Measurements from ENCODE around the gene PTPRN. TPM values are rescaled to one million over a fixed set of nuclear protein-coding genes. Genes with fewer than 3 reads are reported as not detected.

Gene PTPRN
- total and polyA plus RNA-seq, 10 of the 15 experiments (the other 5 are each of a cell fraction or from before 2014, with no cell fraction given) = 0.28 to 0.69 TPM; not detected in 8

GRCh38 chr2:219281588-219281987, 27.6 kb downstream of the PTPRN start:
- H3K27ac ChIP-seq (ENCODE audit: control insufficient read depth, insufficient read depth) = no peak overlapping the region
- SMC1A ChIA-PET (ENCODE audit: uncharacterized antibody, unreplicated experiment) = interaction anchor here (0.8 to 8.8 kb wide), 3 partner anchors 12 to 122 kb away, joined by 4 to 96 read pairs (median 6); partner anchors contain the start of genes GLB1L and STK16
- H3K9me3 ChIP-seq (replicated peaks; ENCODE audit: control insufficient read depth, insufficient read depth, low read length) = no peaks in the 10 kb centered on the region
- FAIRE-seq (no peak), DNase-seq (ENCODE audit: low read depth, low spot score) (no peak), ATAC-seq (no peak)
- H3K9ac ChIP-seq (ENCODE audit: control insufficient read depth, insufficient read depth, low read length) = no peak overlapping the region
- no peak overlapping the region for H3K4me3 ChIP-seq
- POLR2A ChIA-PET = interaction anchor here (1.1 to 7.0 kb wide), 4 partner anchors 12 to 106 kb away, joined by 6 to 160 read pairs (median 42); partner anchors contain the start of genes CNPPD1, TUBA4A and TUBA4B
- H3K4me2 ChIP-seq (ENCODE audit: control insufficient read depth, insufficient read depth) = no peak overlapping the region
- BruUV-seq (replicated peaks) = no TSS peak
- H4K20me1 ChIP-seq (ENCODE audit: control insufficient read depth, insufficient read depth) = no peaks in the 10 kb centered on the region
- no peak overlapping the region for H2AFZ ChIP-seq (ENCODE audit: control insufficient read depth, low read depth, low read length)
- no peaks in the 10 kb centered on the region; a peak in 1 of 4 replicates for H3K36me3 ChIP-seq (ENCODE audit: control insufficient read depth in 2 of 2, insufficient read depth in 2 of 2, low read length in 1 of 2)
- 78% methylated on average over 8 of the region's 8 CpGs for WGBS (ENCODE audit: insufficient coverage, insufficient replicate concordance, low lambda C conversion rate, missing lambda C conversion rate)
- H3K27me3 ChIP-seq (replicated peaks in 1 of 2; ENCODE audit: control insufficient read depth in 2 of 2, insufficient read depth in 2 of 2, low read length in 1 of 2) = no peaks in the 10 kb centered on the region
- CTCF ChIA-PET = interaction anchor here (1.2 to 13.5 kb wide), 4 partner anchors 12 to 210 kb away, joined by 4 to 257 read pairs (median 23); partner anchors contain the start of genes GLB1L and STK16
- peaks cover 26% of the 10 kb centered on the region for H3K4me1 ChIP-seq (ENCODE audit: control insufficient read depth, insufficient read depth, low read length)
- peaks cover 6% of the 10 kb centered on the region for H3K79me2 ChIP-seq (ENCODE audit: control insufficient read depth, insufficient read depth, low read length)
- TF ChIP-seq SIX5 (IDR thresholded peaks at IDR 0.05; ENCODE audit: low read depth, low read length, severe bottlenecking) = no peak
- TF ChIP-seq JUNB (IDR thresholded peaks at IDR 0.05) = no peak
- TF ChIP-seq FOS (IDR thresholded peaks at IDR 0.05; ENCODE audit: borderline replicate concordance, extremely low read depth, insufficient read length) = no peak
- TF ChIP-seq RAD21 (IDR thresholded peaks at IDR 0.05; ENCODE audit: insufficient read depth, low read depth, low read length) = no peak
- no peak for TF ChIP-seq USF2 (IDR thresholded peaks at IDR 0.05; ENCODE audit: borderline replicate concordance, low read depth, low read length)
- no peak for TF ChIP-seq ZBTB4 (CRISPR knock-in tag; IDR thresholded peaks at IDR 0.05)
- RAD21 ChIA-PET (ENCODE audit: unreplicated experiment) = interaction anchor here (5.9 kb wide), 1 partner anchor 12 kb away, joined by 78 read pairs; no protein-coding TSS in a partner anchor
- intact Hi-C loops (cut with micrococcal nuclease; ENCODE audit: unreplicated experiment) (no loop called here), in situ Hi-C loops (cut with MboI) (no loop called here)

Data from GM12878 (cell line).